GM13976 (cell line): ENCODE data around the gene CLASRP.

Experiments used
- DNase-seq: peaks from one replicate; pipeline ENCODE4 v3.0.0; 2012; ENCODE audit warnings: low spot score
- CTCF ChIP-seq: IDR thresholded peaks from 2 replicates; pipeline ENCODE4 v1.5.1; 2012; ENCODE audit warnings: borderline replicate concordance, mild to moderate bottlenecking; ENCODE audit not compliant: insufficient read depth; ENCODE audit errors: extremely low read depth, missing control alignments, control extremely low read depth
- in situ Hi-C: fragments of 300-500 bp; cut with MboI; formaldehyde crosslinking; loops from one replicate; pipeline ENCODE4 v1.12.0; 2022; ENCODE audit warnings: low sequenced_read_pairs, mixed read lengths, inconsistent platforms; ENCODE audit not compliant: unreplicated experiment

The CLASRP gene

GRCh38 chr19:45038931-45039893, at the start of gene CLASRP:
CLASRP (plus strand) TSS chr19:45039045; CDS start chr19:45040213, 1,168 bp downstream.
- in situ Hi-C loops, result no loop called here
- TF ChIP-seq CTCF, result no peak
- peak; percentile 93 for DNase-seq

- no peak for DNase-seq
- in situ Hi-C loops, result no loop called here
Observed at GRCh38 chr19:44990459-44990858, 48.4 kb upstream of the CLASRP start.

GRCh38 chr19:44990966-44991365, 47.9 kb upstream of the CLASRP start:
- no peak for DNase-seq
- in situ Hi-C loops, result no loop called here
- no peak for TF ChIP-seq CTCF

More at GRCh38 chr19:44990459-44990858, 48.4 kb upstream of the CLASRP start:
- TF ChIP-seq CTCF, result no peak

- DNase-seq, result no peak
- TF ChIP-seq CTCF, result no peak
- in situ Hi-C loops, result no loop called here
Observed at GRCh38 chr19:44992336-44993163, 46.3 kb upstream of the CLASRP start.

- DNase-seq, result no peak
- in situ Hi-C loops, result no loop called here
- TF ChIP-seq CTCF, result no peak
Observed at GRCh38 chr19:44993526-44993925, 45.3 kb upstream of the CLASRP start.

GRCh38 chr19:44993926-44994537, 44.8 kb upstream of the CLASRP start:
- no peak for DNase-seq
- in situ Hi-C loops, result no loop called here
- no peak for TF ChIP-seq CTCF
